HG03064 (cell line): ENCODE measurements around the gene SEH1L.
"Not testable (repeated sequence)": the region's sequence is repeated elsewhere in the genome, so short reads cannot be mapped to it uniquely, and the experiment has no call there.

Experiments
- ATAC-seq: cut with Tn5 transposase; IDR thresholded peaks from one replicate; pipeline ENCODE4 v1.9.1; 2021; ENCODE audit warnings: low read depth; ENCODE audit not compliant: unreplicated experiment

Gene SEH1L

GRCh38 chr18:12939162-12939561 is 8.6 kb upstream of the SEH1L start:
- no peak for ATAC-seq

GRCh38 chr18:12943215-12943614 is 4.6 kb upstream of the SEH1L start:
- no peak for ATAC-seq

GRCh38 chr18:12944709-12945108 is 3.1 kb upstream of the SEH1L start:
- no peak for ATAC-seq

- ATAC-seq: no peak
Observed at GRCh38 chr18:12946549-12947284, 1.1 kb upstream of the SEH1L start.

- peak; percentile 67 for ATAC-seq
Observed at GRCh38 chr18:12948050-12948804, 416 bp downstream of the SEH1L start.

- ATAC-seq: no peak
Observed at GRCh38 chr18:12958478-12958877, 10.7 kb downstream of the SEH1L start.

GRCh38 chr18:12960395-12960794 is 12.6 kb downstream of the SEH1L start:
- ATAC-seq: no peak

GRCh38 chr18:12960853-12961397 is 13.1 kb downstream of the SEH1L start:
- no peak for ATAC-seq

GRCh38 chr18:12963069-12963468 is 15.3 kb downstream of the SEH1L start:
- ATAC-seq: no peak

- no peak for ATAC-seq
Observed at GRCh38 chr18:12968115-12968514, 20.3 kb downstream of the SEH1L start.

- no peak for ATAC-seq
Observed at GRCh38 chr18:12968619-12969018, 20.8 kb downstream of the SEH1L start.

GRCh38 chr18:12973562-12974213 is 25.9 kb downstream of the SEH1L start:
- ATAC-seq: no peak

GRCh38 chr18:12975488-12975887 is 27.7 kb downstream of the SEH1L start:
- ATAC-seq: no peak

- ATAC-seq: no peak
Observed at GRCh38 chr18:12976305-12976704, 28.5 kb downstream of the SEH1L start.

- not testable (repeated sequence) for ATAC-seq
Observed at GRCh38 chr18:12980065-12980464, 32.3 kb downstream of the SEH1L start.

- no peak for ATAC-seq
Observed at GRCh38 chr18:12989397-12990122, 41.7 kb downstream of the SEH1L start.

GRCh38 chr18:12990123-12990475 is 42.3 kb downstream of the SEH1L start:
- no peak for ATAC-seq

GRCh38 chr18:12990641-12990966 is 42.8 kb downstream of the SEH1L start:
- ATAC-seq: peak; percentile 6

GRCh38 chr18:12990967-12991820 is 43.4 kb downstream of the SEH1L start, which contains the start of gene CEP192:
TSS of gene CEP192 (plus strand) at chr18:12991362. CDS start at chr18:12999425, 8,063 bp downstream.
- peak; percentile 82 for ATAC-seq

GRCh38 chr18:12991821-12992179 is 44.0 kb downstream of the SEH1L start:
- ATAC-seq: no peak
